Colonic mucosa (tissue), 4 donors: ENCODE data around the gene VSIG4. TPM values are rescaled to one million over a fixed set of nuclear protein-coding genes. Genes with fewer than 3 reads are reported as not detected.

Experiments
- DNase-seq: peaks from one replicate; pipeline ENCODE4 v3.0.0-alpha.2; 2020
- H3K27ac ChIP-seq: fragments of 200-600 bp; one replicate; pipeline ENCODE4 v1.8.0; 2021
- H3K27me3 ChIP-seq: fragments of 200-600 bp; one replicate; pipeline ENCODE4 v1.8.0; 2021
- H3K36me3 ChIP-seq: fragments of 200-600 bp; one replicate; pipeline ENCODE4 v1.8.0; 2021
- H3K4me1 ChIP-seq: fragments of 200-600 bp; one replicate; pipeline ENCODE4 v1.8.0; 2021; ENCODE audit warnings: mild to moderate bottlenecking
- H3K4me3 ChIP-seq: fragments of 200-600 bp; one replicate; pipeline ENCODE4 v1.8.0; 2021
- H3K9ac ChIP-seq, 2 donors: one replicate each; pipeline ENCODE4 v1.7.0; 2013; ENCODE audit warnings: control low read depth in 2 of 2, low read depth in 2 of 2, low read length in 2 of 2
- H3K9me3 ChIP-seq: fragments of 200-600 bp; one replicate; pipeline ENCODE4 v1.8.0; 2021
- CTCF ChIP-seq: fragments of 200-600 bp; IDR thresholded peaks from one replicate; pipeline ENCODE4 v1.8.0; 2022; ENCODE audit warnings: antibody characterized with exemption, mild to moderate bottlenecking
- intact Hi-C: fragments of 100-400 bp; cut with DNase I; formaldehyde crosslinking; loops from one replicate; pipeline ENCODE4 v1.14.1; 2022
- total RNA-seq, 2 donors: library from RNA; stranded (reverse); fragmentation: NEBNext Ultra II Directional in 1 of 2; extraction: Animal tissue kit (Norgen Biotek cat#: 25700) in 1 of 2; gene quantifications; one replicate each; pipeline ENCODE4 v1.2.1, GENCODE V29; 2021
- donor health status: healthy.
- donor health status: DM: no; HTN: no; CAD: no.
- donor health status: DM: no; HTN: no; CAD: no.

VSIG4 gene
- total RNA-seq, 2 donors from 2014 or later = 5.7 to 14.1 TPM

- H3K4me1 ChIP-seq = no peaks in the 10 kb centered on the region
- no peak overlapping the region for H3K9ac ChIP-seq
- no peaks in the 10 kb centered on the region for H3K9me3 ChIP-seq
- DNase-seq = no peak
- no peak for TF ChIP-seq CTCF
- intact Hi-C loops = no loop called here
- no peak overlapping the region for H3K27ac ChIP-seq
- H3K27me3 ChIP-seq = no peaks in the 10 kb centered on the region
- no peaks in the 10 kb centered on the region for H3K36me3 ChIP-seq
- H3K4me3 ChIP-seq = no peak overlapping the region
Measured at GRCh38 chrX:66024092-66024467, 15.8 kb downstream of the VSIG4 start.

DNA sequence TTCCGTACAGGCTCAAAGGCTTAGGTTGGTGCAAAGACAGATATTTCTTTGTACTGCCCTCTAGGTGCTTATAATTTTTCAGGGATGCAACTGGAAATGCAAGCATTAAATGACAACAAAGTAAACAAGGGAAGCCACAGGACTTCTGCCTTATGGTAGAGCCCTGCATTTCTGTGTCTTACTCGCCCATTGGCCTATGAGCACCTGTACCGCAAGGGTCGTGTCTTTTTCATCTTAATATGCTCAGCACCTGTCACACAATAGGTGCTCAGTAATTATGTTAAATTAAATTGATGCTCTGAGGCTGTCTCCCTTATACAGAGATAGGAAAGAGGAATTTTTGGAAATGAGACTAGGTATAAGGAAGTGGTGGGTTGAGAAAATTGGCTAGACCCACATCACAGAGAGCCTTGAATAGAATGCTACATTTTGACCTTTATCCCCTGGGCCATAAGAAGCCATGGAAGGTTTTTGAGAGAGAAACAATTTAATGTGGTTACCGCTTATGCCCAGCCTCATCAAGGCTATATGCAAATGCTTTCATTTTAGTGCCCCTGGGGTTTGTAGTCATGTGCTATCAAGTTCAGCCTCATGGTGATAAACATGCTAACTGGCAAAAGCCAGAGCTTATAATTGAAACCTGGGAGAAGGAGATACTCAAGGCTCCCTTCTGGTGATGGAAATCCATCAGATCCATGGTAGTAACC, 16.3 kb downstream of the VSIG4 start:
- intact Hi-C loops = no loop called here
- Histone ChIP-seq H3K4me3 (no peak overlapping the region), H3K4me1 (no peaks in the 10 kb centered on the region), H3K27me3 (no peaks in the 10 kb centered on the region), H3K27ac (no peak overlapping the region), H3K9ac (no peak overlapping the region), H3K9me3 (no peaks in the 10 kb centered on the region), H3K36me3 (no peaks in the 10 kb centered on the region)
- DNase-seq = no peak
- TF ChIP-seq CTCF = no peak

GRCh38 chrX:66022632-66023384, 17.1 kb downstream of the VSIG4 start:
- no peak overlapping the region for H3K27ac ChIP-seq
- H3K9me3 ChIP-seq = no peaks in the 10 kb centered on the region
- no peak for DNase-seq
- TF ChIP-seq CTCF = no peak
- no peak overlapping the region for H3K4me3 ChIP-seq
- no peaks in the 10 kb centered on the region for H3K36me3 ChIP-seq
- intact Hi-C loops = no loop called here
- H3K27me3 ChIP-seq = no peaks in the 10 kb centered on the region
- no peaks in the 10 kb centered on the region for H3K4me1 ChIP-seq
- no peak overlapping the region for H3K9ac ChIP-seq

DNA sequence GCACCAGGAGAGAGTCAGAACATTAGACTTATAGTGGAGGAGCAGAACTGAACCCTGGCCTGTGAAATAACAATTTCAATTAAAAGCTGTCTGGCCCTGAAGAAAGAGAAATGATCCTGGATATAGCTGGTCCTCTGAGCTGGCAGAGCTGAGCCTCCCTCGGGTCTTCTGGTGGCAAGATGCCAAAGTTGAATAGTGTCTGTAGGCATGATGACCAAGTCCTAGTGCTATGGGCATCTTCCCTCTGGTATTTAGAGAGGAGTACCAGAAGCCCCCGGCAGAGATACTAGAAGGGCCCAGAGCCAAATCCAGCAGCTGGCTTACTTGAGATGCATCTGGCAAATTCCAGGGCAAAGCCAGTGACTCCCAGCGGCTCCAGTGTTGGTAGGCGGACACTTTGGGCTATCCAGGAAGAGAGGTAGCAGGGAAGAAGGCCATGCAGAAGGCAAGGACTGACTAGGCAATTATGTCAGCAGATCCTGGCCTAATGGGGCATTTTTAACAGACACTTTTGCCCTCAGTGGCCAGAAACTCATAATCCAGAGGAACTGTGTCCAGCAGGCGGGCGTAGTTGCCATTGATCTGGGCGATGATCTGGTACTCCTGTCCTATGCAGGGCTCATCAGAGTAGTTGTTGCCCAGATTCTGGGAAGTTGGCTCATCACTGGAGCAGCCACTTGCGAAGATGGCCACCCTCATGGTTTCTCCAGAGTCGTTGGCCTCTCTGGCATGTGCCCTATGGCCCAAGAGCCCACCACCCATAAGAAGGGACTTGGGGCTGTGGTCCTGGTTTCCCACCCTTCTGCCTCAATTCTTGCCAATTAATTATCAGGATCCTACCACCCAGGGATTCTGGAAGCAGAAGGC, 17.9 kb downstream of the VSIG4 start:
- intact Hi-C loops = no loop called here
- no peak for TF ChIP-seq CTCF
- no peak overlapping the region for H3K9ac ChIP-seq
- H3K4me3 ChIP-seq = no peak overlapping the region
- H3K4me1 ChIP-seq = no peaks in the 10 kb centered on the region
- no peaks in the 10 kb centered on the region for H3K9me3 ChIP-seq
- H3K36me3 ChIP-seq = no peaks in the 10 kb centered on the region
- H3K27me3 ChIP-seq = no peaks in the 10 kb centered on the region
- no peak overlapping the region for H3K27ac ChIP-seq
- no peak for DNase-seq

GRCh38 chrX:66021401-66021764, 18.5 kb downstream of the VSIG4 start:
- Histone ChIP-seq H3K9me3 (no peaks in the 10 kb centered on the region), H3K27ac (no peak overlapping the region), H3K36me3 (no peaks in the 10 kb centered on the region), H3K4me3 (no peak overlapping the region), H3K4me1 (no peaks in the 10 kb centered on the region), H3K9ac (no peak overlapping the region), H3K27me3 (no peaks in the 10 kb centered on the region)
- TF ChIP-seq CTCF = no peak
- intact Hi-C loops = no loop called here
- DNase-seq = no peak
